Hematopoietic multipotent progenitor cell treated with erythropoietin and hydrocortisone succinate and interleukin-3 and kit ligand, for 6 days (in vitro differentiated cells): ENCODE data around the gene ADH1B.
"Not testable (repeated sequence)": the region's sequence is repeated elsewhere in the genome, so short reads cannot be mapped to it uniquely, and the experiment has no call there.

ENCODE experiments used
- DNase-seq: peaks from one replicate; pipeline ENCODE4 v3.0.0-alpha.2; 2015

Gene ADH1B

DNA sequence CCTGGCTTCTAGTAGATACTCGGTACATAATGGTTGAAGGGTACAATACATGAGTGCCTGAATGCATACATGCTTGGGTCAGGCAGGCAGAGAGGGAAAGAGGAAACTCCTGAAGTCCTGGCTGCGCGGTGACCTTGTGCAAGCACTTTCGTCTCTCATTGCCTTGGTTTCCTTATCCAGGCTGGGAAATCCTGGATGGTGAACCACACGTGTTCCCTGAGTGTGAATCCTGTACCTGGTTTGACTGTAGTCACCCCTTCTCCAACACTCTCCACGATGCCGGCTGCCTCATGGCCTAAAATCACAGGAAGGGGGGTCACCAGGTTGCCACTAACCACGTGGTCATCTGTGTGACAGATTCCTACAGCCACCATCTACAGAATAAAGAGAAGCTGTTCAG is 3.4 kb downstream of the ADH1B start:
- not testable (repeated sequence) for DNase-seq

DNA sequence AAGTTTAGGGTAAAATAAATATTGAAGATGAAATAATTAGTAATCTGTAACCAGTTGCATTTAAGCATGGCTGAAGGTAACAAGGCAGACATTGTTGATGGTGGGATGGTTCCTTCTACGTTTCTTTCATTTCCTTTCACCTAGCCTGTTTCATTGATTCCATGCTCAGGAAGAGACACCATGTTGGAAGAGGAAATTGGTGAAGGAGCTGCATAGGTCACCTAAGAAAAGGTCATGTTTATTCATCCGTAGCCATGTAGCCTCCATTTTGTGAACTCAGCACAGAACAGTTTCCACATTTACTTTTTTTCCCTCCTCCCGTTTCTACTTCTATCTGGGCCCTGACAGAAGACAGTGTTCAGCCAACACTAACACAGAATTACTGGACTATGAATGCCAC is 3.8 kb downstream of the ADH1B start:
- no peak for DNase-seq

DNA sequence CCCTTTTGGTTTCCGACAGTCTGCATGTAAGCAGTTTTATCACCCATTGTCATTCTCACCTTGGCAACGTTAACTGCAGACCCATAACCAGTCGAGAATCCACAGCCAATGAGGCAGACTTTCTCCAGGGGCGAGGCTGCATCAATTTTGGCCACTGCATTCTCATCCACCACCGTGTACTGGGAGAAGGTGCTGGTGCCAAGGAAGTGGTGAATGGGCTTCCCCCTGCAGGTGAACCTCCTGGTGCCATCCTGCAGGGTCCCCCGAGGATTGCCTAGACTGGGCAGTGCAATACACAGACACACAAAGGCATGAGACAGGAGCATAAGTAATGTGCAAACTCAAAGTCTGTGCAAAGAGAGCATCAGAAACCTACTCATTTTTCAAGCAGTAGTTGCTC is 5.4 kb downstream of the ADH1B start:
- DNase-seq, result no peak

DNA sequence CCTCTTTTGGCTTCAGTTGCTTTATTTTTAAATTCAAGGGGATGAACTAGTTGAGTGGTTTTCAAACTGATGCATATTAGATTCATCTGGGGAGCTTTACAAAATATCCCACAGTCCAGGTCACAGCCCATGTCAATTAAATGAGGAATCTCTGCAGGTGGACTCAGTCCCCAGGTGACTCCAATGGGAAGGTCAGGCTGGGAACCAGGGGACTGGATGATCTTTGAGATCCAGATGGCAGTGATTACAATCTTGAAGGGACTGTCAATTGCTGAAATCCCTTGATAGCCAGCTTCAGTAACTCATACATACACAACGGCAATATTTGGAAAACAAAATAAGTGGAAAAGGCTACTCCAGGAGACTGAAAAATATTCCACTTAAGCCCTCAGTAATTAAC is 7.0 kb downstream of the ADH1B start:
- DNase-seq, result no peak

DNA sequence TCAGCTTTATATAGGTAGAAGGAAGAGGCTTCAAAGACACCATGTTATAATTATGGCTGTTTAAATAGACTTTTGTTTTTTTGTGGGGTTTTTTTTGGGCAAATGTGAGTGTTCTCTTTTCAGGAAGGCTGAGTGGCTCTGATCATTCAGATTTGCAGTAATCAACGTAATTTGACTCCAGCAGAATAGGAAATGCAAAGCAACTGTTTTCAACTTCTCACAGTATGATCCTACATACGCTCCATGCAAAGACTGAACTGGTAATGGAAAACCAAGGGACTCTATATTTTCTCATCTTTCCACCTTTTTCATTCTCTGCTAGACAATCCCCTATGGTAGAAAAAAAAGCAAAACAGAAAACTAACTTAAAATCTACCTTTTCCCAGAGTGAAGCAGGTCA is 10.8 kb downstream of the ADH1B start:
- no peak for DNase-seq

DNA sequence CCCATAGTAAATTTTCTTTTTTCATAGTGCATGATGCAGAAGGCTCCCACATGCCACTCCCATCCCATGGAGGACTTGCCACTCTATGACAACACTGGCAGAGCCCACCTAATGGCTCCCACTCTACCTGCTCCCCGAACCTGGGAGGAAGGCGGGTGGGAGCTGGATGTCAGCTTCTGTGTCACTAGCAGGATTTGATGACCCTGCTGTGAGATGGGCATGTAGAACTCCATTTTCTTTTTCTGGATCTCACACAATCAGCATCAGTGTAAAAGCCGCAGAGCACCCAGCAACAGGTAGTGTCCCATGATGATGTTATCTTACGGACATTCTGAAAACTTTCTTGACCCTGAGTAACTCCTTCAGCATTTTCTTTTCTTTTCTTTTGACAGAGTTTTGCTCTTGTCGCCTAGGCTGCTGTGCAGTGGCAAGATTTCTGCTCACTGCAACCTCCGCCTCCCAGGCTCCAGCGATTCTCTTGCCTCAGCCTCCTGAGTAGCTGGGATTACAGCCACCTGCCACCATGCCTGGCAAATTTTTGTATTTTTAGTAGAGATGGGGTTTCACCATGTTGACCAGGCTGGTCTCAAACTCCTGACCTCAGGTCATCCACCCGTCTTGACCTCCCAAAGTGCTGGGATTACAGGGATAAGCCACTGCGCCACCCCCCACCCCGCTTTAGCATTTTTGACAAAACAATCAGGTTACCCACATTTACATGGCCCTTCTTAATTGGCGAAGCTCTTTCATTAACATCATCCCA is 15.4 kb downstream of the ADH1B start:
- no peak for DNase-seq

DNA sequence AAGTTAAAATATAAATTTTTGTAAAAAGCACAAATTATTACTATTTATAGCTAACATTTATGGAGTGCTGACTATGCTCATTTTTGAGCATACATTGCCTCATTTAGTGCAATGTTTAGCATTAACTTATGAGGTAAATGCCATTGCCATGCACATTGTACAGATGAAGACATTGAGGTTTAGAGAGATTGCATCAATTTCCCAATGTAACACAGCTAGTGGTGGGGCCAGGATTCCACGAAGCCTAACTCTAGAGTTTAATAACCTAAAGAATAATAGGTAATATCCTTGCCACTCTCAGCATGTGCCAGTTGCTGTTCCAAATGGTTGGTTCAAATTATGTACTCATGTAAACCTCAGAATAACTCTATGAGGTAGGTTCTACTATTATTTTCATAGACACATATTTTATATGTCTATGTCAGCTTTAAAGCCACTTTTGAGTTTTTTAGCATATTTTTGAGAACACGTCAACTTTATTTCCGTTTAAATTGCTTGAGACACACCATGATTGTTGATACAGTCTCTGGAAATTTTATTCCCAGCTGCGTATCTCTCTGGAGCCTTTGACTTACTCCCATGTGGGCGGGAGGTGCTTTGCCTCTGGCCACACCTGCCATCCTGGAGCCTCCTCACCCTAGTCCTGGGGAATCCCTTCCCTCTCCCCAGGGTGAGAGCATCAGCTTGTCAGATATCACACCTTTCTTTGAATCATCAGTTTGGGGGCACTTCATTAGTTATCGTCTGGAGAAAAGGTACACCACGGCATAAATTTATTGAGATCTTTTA is 19.6 kb downstream of the ADH1B start:
- DNase-seq, result no peak

DNA sequence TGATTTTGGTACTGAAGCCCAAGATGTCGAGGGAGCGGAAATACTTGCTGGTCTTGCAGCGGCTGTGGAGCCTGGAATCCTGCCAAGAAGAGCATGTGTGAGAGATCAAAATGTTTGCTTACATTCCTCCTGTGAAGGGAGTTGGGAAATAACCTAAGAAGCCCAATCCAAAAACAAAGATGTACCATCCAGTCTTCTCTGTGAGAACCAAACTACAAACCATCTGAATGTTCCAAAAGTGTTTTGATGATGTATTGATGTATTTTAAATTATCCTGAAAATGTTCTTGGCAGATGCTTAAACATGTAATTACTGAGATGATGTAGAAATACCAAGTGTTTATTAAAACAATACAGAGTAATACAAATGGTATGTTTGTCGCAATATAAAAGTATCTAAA is 20.3 kb downstream of the ADH1B start:
- no peak for DNase-seq

DNA sequence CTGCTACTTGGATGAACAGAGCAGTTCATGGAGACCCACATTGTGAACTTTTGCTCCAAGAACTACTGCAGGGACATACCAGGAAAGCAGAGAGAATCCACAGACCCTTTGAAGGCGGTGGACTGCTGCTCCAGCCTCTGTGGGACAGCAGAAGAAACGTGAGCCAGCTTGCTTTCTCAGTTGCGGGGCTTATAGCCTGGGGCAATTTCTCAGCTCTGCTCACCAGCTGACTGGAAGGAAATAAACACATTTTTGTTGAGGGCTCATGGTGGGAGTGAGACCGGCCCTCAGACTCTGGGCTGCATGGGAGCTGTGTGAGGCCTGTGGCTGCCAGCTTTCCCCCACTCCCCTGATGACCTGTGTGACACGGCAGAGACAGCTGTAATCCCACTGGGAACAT is 27.8 kb downstream of the ADH1B start:
- no peak for DNase-seq

DNA sequence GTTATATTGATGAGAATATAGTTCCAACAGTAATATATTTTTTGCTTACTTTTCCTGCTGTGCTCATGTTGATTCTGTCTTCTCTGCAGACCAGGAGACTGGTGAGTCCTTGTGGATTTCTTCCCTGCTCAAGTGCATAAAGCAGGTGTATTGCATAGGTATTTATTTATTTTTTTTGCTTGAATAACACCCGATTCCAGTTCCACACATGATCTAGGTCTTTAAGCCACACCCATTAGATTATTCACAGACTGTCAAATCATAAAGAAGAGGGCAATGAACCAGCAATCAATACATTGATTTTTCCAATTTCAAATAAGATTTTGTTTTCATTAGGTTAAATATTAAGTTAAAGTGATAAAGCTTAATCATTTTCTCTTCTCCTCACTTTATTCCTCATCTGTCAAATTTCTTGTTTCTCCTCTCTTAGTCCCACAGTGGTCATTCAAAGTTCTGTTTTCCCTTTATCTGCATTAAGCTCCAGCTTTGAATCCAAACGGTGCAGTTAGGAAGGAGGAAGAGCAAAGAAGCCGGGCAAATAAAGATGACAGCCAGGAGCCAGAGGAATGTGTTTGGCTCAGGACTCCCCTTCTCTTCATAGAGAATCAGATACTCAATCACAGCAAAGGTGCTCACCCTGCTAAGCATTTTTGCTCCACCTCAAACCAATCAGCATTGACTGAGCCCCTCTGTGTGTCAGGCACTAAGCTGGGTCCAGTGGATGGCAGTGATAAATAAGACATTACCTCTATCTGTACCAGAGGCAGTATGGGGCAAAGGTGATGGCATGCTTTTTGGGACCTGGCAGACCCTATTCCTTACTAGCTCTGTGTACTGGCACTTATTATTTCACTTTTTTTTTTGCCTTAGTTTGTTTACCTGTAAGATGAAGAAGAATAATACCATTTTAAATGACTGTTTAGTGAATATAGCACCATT is 30.1 kb downstream of the ADH1B start, which contains the start of gene ADH1A:
ADH1A (minus strand) TSS at position 138 of the 939 bp plus-strand sequence; CDS start at position 67, 71 bp downstream.
- no peak for DNase-seq

DNA sequence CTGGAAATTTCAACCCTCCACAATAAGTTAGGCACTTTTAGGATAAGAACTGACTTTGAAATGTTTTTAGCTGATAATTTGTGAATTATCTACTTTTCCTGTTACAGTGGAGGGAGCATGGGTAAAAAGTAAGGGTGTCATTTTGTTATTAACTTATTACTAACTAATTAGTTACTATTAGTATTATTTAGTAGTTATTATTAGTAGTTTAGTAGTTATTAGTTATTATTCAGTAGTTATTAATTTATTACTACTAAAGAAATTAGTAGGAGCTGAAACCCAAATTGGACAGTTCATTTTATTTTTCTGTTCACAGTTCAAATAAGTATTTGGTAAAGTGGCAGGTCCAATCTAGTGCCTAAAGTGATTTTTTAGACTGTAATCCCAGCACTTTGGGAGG is 35.8 kb downstream of the ADH1B start:
- DNase-seq, result no peak

DNA sequence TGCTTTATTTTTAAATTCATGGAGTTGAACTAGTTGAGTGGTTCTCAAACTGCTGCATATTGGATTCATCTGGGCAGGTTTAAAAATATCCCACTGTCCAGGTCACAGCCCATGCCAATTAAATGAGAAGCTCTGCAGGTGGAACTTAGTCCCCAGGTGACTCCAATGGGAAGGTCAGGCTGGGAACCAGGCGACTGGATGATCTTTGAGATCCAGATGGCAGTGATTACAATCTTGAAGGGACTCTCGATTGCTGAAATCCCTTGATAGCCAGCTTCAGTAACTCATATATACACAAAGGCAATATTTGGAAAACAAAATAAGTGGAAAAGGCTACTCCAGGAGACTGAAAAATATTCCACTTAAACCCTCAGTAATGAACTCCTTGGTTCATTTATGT is 38.5 kb downstream of the ADH1B start:
- no peak for DNase-seq

DNA sequence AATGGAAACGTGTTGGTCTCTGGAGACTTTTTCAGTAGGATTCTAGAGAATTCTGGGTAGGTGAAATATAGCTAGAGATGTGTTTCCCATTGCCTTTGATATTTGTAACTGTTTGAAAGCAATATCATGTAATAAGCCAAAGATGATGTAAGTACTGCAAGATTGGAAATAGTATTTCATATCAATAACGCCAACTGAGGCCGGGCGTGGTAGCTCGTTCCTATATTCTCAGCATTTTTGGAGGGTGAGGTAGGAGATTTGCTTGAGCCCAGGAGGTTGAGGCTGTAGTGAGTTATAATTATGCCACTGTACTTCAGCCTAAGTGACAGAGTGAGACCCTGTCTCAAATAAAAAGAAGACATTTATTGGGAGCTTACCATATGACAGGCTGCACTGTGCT is 39.9 kb downstream of the ADH1B start:
- DNase-seq, result no peak

DNA sequence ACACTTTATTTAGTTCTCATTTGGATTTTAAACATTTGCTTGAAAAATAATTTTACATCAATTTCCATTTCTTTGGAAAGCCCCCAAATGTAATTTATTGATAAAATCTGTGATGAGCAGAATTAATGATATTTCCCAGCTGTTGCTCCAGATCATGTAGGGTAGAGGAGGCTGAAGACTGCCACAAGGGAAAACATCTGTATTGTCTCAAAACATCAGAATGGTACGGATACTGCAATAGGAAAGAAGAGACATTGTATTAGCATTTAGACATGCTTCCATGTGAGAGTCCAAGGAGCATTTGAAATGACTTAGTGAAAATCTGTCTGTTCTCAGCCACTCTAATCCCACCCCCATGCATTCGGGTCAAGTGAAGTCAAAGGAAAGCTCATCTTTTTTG is 44.8 kb downstream of the ADH1B start:
- no peak for DNase-seq

DNA sequence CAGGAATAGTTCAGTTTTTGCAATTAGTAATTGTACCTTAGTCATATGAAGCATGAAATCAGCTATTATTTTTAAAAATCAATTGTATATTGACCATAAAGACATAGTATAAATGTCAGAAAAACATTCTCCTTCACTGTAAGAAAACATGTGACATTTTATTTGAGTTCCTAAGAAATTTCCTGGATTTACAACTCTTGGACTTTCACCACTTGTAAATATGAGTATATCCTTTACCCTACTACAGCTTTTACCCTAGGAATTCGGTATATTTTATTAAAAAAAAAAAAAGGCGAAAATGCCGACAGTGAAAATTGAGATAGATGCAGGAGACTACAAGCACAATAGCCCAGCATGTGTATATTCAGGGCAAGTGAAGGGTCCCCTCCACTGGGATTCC is 45.3 kb downstream of the ADH1B start:
- no peak for DNase-seq

DNA sequence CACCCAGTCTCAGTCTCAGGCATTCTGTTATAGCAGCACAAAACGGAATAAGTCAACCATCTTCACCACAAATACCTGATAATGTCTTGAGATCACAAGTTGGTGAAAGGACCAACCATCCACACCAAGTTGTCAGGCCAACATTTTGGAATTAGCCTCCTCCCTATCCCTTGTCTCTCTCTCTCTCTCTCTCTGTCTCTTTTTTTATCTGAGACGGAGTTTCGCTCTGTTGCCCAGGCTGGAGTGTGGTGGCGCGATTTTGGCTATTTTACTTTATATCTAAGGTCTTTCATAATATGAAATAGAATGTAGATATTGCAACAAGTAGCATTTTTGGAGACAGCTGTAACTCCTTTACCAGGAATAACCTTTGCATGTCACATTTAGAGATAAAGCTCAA is 46.2 kb downstream of the ADH1B start:
- no peak for DNase-seq

DNA sequence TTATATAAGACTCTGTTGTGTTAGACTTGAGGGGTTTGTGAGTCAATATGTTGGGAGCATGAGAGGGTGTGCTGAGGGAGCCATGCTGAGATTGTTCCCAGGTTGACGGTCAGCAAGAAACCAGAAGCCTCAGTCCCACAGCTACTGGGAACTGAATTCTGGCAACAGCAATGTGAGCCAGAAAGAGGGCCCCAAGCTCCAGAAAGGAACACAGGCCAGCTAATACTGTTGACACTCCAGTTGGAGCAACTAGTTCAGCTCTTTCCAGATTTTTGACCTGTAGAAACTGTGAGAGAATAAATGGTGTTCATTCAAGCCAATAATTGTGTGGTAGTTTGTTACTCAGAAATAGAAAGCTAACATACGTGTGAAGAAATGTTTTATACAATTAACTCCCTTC is 47.5 kb downstream of the ADH1B start:
- no peak for DNase-seq

DNA sequence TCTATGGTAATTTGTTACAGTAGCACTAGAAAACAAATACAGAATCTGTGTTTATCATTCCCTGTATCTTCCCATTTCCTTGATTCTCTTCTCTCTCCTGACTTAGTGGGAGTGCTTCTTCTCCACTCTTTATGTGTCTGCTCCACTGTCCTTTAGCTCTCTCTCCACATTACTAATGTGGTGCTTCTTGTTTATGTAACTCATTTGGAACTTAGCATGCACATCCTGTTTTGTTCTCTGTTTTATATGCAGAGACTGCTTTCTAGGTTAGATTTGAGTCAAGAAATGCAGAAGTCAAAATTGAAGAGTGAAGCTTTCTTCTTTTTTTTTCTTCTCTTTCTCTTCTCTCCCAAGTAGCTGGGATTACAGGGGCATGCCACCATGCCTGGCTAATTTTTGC is 56.3 kb downstream of the ADH1B start:
- no peak for DNase-seq
